Liver (tissue), 9 donors: ENCODE data around the gene CUX1. TPM values are rescaled to one million over a fixed set of nuclear protein-coding genes. Genes with fewer than 3 reads are reported as not detected.

Experiments used
- DNase-seq: peaks from one replicate; pipeline ENCODE4 v3.0.0-alpha.2; 2017; ENCODE audit warnings: low spot score
- H3K27ac ChIP-seq, 2 donors: one replicate each; pipeline ENCODE4 v1.7.0; 2013; ENCODE audit warnings: inconsistent platforms in 2 of 2, low read length in 2 of 2, control low read depth in 1 of 2, low read depth in 1 of 2, mild to moderate bottlenecking in 1 of 2
- H3K27me3 ChIP-seq, 4 donors: one replicate each; pipeline versions ENCODE4 v1.6.1 to v1.7.0; 2013; ENCODE audit warnings: low read length in 3 of 4, inconsistent platforms in 1 of 4, mild to moderate bottlenecking in 1 of 4, moderate library complexity in 1 of 4; ENCODE audit not compliant: control insufficient read depth in 4 of 4, insufficient read depth in 4 of 4
- H3K36me3 ChIP-seq, 4 donors: one replicate each; pipeline versions ENCODE4 v1.6.1 to v1.7.0; 2013; ENCODE audit warnings: low read length in 3 of 4, mild to moderate bottlenecking in 3 of 4, low read depth in 1 of 4, moderate library complexity in 1 of 4; ENCODE audit not compliant: control insufficient read depth in 4 of 4, insufficient read depth in 3 of 4
- H3K4me1 ChIP-seq, 4 donors: one replicate each; pipeline versions ENCODE4 v1.6.1 to v1.7.0; 2013; ENCODE audit warnings: low read length in 3 of 4, mild to moderate bottlenecking in 3 of 4, moderate library complexity in 1 of 4; ENCODE audit not compliant: control insufficient read depth in 4 of 4, insufficient read depth in 4 of 4
- H3K4me3 ChIP-seq, 3 donors: one replicate each; pipeline versions ENCODE4 v1.6.1 to v1.7.0; 2013; ENCODE audit warnings: low read length in 3 of 3, control low read depth in 1 of 3, low read depth in 1 of 3, mild to moderate bottlenecking in 1 of 3
- H3K9ac ChIP-seq, 2 donors: one replicate each; pipeline ENCODE4 v1.7.0; 2013; ENCODE audit warnings: low read length in 2 of 2, mild to moderate bottlenecking in 2 of 2, moderate library complexity in 2 of 2, control low read depth in 1 of 2, low read depth in 1 of 2
- H3K9me3 ChIP-seq, 4 donors: one replicate each; pipeline versions ENCODE4 v1.6.1 to v1.7.0; 2013; ENCODE audit warnings: low read length in 3 of 4; ENCODE audit not compliant: control insufficient read depth in 4 of 4
- EGR1 ChIP-seq, 2 donors: IDR thresholded peaks; 2 replicates each; pipeline ENCODE4 v1.6.1; 2016 to 2018; ENCODE audit warnings: antibody characterized with exemption in 2 of 2, low read depth in 2 of 2
- FOXA1 ChIP-seq: IDR thresholded peaks from 2 replicates; pipeline ENCODE4 v1.6.1; 2016; ENCODE audit warnings: antibody characterized with exemption
- FOXA2 ChIP-seq: IDR thresholded peaks from 2 replicates; pipeline ENCODE4 v1.6.1; 2016; ENCODE audit warnings: antibody characterized with exemption
- GABPA ChIP-seq, 2 donors: IDR thresholded peaks in 1 of 2; conservative IDR thresholded peaks in 1 of 2; 2 replicates each; pipeline ENCODE4 v1.6.1; 2016; ENCODE audit warnings: antibody characterized with exemption in 2 of 2, mild to moderate bottlenecking in 1 of 2, moderate library complexity in 1 of 2
- HNF4A ChIP-seq, 2 donors: conservative IDR thresholded peaks; 2 replicates each; pipeline ENCODE4 v1.6.1; 2016; ENCODE audit warnings: antibody characterized with exemption in 2 of 2, mild to moderate bottlenecking in 2 of 2
- JUND ChIP-seq, 2 donors: IDR thresholded peaks; 2 replicates each; pipeline ENCODE4 v1.6.1; 2016; ENCODE audit warnings: antibody characterized with exemption in 2 of 2
- RAD21 ChIP-seq, 2 donors: IDR thresholded peaks; 2 replicates each; pipeline ENCODE4 v1.6.1; 2016; ENCODE audit warnings: antibody characterized with exemption in 2 of 2, mild to moderate bottlenecking in 2 of 2
- RXRA ChIP-seq, 2 donors: IDR thresholded peaks; 2 replicates each; pipeline ENCODE4 v1.6.1; 2017 to 2018; ENCODE audit warnings: antibody characterized with exemption in 2 of 2, mild to moderate bottlenecking in 1 of 2
- SP1 ChIP-seq: IDR thresholded peaks from 2 replicates; pipeline ENCODE4 v1.6.1; 2018; ENCODE audit warnings: antibody characterized with exemption, mild to moderate bottlenecking
- TAF1 ChIP-seq: conservative IDR thresholded peaks from 2 replicates; pipeline ENCODE4 v1.6.1; 2016; ENCODE audit warnings: antibody characterized with exemption, mild to moderate bottlenecking
- YY1 ChIP-seq: IDR thresholded peaks from 2 replicates; pipeline ENCODE4 v1.6.1; 2016; ENCODE audit warnings: antibody characterized with exemption, mild to moderate bottlenecking
- WGBS: extraction: QIAGEN DNeasy Blood & Tissue Kit; methylation state at CpG from one replicate; pipeline ENCODE4 v1.1.7; 2013; 5-methylcytosine and 5-hydroxymethylcytosine counted together
- polyA plus RNA-seq, 2 donors: library from polyadenylated mRNA; stranded (reverse) in 1 of 2; unstranded in 1 of 2; fragments of 200-250 nt in 1 of 2; fragments of >200 nt in 1 of 2; fragmentation: Nextera tagmentation in 1 of 2; extraction: Ambion mirVana in 1 of 2; gene quantifications; one replicate each; pipeline versions ENCODE4 v1.2.1 to v1.2.3, GENCODE V29; 2013 to 2015
- total RNA-seq, 2 donors: library from RNA; depleted of rRNA; stranded (reverse); fragments of >200 nt; gene quantifications; one replicate each; pipeline ENCODE4 v1.2.3, GENCODE V29; 2014
- TF ChIP-seq, protein P1 (sequence below): IDR thresholded peaks from 2 replicates; pipeline ENCODE4 v1.6.1; 2016; ENCODE audit warnings: antibody characterized with exemption
- TF ChIP-seq, protein P2 (sequence below): IDR thresholded peaks from 2 replicates; pipeline ENCODE4 v1.6.1; 2016; ENCODE audit warnings: antibody characterized with exemption
- TF ChIP-seq, protein P3 (sequence below): IDR thresholded peaks from 2 replicates; pipeline ENCODE4 v1.6.1; 2016; ENCODE audit warnings: antibody characterized with exemption, mild to moderate bottlenecking
- TF ChIP-seq, protein P4 (sequence below): fragments of 150-350 bp; IDR thresholded peaks from 2 replicates; pipeline ENCODE4 v1.5.1; 2017; ENCODE audit warnings: improper control_type of control experiment, low read depth, low read length; ENCODE audit not compliant: missing input control
- TF ChIP-seq, protein P5 (sequence below): IDR thresholded peaks from 2 replicates; pipeline ENCODE4 v1.6.1; 2016; ENCODE audit warnings: antibody characterized with exemption
- donor health status: healthy.
- donor health status: healthy.
- donor health status: healthy.
- donor health status: healthy.
- donor health status: healthy.

The CUX1 gene
- total and polyA plus RNA-seq, 4 donors: 18.6 to 40.6 (median 21.4) TPM

DNA sequence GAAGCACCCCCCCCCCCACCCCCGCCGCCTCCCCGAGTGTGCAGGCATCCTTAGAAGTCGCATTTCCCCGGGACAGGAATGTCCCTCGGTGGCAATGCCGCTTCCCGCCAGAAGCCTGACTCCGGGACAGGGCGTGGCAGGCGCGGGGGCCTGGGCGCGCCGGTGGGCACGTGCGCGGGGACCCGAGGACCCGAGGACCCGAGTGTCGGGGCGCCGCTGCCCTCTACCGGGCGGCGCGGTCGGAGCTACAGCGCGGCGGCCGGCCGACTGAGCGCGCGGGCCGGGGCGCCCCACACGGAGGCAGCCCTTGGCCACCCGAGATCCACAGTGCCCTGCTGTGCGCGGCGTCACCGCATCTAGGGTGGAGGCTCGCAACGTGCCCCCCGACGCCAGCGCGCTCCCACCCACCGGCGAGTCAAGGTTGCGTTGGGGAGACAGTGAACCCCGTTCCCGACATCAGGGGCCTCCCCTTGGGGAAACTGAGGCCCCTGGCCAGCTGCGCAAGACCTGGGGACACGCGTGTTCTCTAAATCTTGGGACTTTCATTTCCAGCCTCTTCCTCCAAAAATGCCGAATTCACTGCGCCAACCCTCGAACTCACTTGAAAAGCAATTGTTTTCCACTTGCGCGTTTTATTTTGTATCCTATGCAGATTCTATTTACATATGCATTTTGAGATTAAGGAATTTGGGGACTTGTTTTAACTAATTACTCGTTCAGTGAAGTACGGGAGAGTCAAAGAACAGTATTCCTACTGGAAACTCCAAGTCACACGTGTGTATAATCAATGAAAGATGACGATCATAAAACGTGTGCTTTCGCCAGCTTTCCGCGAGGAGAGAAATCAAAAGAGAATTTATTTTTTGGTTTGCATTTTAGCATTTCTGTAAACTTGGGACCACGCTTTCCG, 3.1 kb upstream of the CUX1 start:
- peaks cover 9 to 30% (median 22%) of the 10 kb centered on the region in 4 donors for H3K4me1 ChIP-seq
- peak overlapping the region; percentile 63 to 85 for H3K27ac ChIP-seq
- no peaks in the 10 kb centered on the region for H3K27me3 ChIP-seq
- TF ChIP-seq, protein P1, sequence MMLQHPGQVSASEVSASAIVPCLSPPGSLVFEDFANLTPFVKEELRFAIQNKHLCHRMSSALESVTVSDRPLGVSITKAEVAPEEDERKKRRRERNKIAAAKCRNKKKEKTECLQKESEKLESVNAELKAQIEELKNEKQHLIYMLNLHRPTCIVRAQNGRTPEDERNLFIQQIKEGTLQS: no peak
- no peak for TF ChIP-seq YY1
- no peak for TF ChIP-seq GABPA (IDR thresholded peaks at IDR 0.05 in 1 of 2, conservative IDR thresholded peaks at IDR 0.05 in 1 of 2)
- TF ChIP-seq SP1: no peak
- TF ChIP-seq, protein P2, sequence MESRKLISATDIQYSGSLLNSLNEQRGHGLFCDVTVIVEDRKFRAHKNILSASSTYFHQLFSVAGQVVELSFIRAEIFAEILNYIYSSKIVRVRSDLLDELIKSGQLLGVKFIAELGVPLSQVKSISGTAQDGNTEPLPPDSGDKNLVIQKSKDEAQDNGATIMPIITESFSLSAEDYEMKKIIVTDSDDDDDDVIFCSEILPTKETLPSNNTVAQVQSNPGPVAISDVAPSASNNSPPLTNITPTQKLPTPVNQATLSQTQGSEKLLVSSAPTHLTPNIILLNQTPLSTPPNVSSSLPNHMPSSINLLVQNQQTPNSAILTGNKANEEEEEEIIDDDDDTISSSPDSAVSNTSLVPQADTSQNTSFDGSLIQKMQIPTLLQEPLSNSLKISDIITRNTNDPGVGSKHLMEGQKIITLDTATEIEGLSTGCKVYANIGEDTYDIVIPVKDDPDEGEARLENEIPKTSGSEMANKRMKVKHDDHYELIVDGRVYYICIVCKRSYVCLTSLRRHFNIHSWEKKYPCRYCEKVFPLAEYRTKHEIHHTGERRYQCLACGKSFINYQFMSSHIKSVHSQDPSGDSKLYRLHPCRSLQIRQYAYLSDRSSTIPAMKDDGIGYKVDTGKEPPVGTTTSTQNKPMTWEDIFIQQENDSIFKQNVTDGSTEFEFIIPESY: no peak
- no peak for TF ChIP-seq RXRA (IDR thresholded peaks at IDR 0.05)
- TF ChIP-seq, protein P3, sequence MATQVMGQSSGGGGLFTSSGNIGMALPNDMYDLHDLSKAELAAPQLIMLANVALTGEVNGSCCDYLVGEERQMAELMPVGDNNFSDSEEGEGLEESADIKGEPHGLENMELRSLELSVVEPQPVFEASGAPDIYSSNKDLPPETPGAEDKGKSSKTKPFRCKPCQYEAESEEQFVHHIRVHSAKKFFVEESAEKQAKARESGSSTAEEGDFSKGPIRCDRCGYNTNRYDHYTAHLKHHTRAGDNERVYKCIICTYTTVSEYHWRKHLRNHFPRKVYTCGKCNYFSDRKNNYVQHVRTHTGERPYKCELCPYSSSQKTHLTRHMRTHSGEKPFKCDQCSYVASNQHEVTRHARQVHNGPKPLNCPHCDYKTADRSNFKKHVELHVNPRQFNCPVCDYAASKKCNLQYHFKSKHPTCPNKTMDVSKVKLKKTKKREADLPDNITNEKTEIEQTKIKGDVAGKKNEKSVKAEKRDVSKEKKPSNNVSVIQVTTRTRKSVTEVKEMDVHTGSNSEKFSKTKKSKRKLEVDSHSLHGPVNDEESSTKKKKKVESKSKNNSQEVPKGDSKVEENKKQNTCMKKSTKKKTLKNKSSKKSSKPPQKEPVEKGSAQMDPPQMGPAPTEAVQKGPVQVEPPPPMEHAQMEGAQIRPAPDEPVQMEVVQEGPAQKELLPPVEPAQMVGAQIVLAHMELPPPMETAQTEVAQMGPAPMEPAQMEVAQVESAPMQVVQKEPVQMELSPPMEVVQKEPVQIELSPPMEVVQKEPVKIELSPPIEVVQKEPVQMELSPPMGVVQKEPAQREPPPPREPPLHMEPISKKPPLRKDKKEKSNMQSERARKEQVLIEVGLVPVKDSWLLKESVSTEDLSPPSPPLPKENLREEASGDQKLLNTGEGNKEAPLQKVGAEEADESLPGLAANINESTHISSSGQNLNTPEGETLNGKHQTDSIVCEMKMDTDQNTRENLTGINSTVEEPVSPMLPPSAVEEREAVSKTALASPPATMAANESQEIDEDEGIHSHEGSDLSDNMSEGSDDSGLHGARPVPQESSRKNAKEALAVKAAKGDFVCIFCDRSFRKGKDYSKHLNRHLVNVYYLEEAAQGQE: no peak
- TF ChIP-seq, protein P4, sequence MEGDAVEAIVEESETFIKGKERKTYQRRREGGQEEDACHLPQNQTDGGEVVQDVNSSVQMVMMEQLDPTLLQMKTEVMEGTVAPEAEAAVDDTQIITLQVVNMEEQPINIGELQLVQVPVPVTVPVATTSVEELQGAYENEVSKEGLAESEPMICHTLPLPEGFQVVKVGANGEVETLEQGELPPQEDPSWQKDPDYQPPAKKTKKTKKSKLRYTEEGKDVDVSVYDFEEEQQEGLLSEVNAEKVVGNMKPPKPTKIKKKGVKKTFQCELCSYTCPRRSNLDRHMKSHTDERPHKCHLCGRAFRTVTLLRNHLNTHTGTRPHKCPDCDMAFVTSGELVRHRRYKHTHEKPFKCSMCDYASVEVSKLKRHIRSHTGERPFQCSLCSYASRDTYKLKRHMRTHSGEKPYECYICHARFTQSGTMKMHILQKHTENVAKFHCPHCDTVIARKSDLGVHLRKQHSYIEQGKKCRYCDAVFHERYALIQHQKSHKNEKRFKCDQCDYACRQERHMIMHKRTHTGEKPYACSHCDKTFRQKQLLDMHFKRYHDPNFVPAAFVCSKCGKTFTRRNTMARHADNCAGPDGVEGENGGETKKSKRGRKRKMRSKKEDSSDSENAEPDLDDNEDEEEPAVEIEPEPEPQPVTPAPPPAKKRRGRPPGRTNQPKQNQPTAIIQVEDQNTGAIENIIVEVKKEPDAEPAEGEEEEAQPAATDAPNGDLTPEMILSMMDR: peak; percentile 49
- TF ChIP-seq TAF1: no peak
- TF ChIP-seq RAD21 (IDR thresholded peaks at IDR 0.05): peak; percentile 6 to 23
- TF ChIP-seq FOXA1: no peak
- TF ChIP-seq, protein P5, sequence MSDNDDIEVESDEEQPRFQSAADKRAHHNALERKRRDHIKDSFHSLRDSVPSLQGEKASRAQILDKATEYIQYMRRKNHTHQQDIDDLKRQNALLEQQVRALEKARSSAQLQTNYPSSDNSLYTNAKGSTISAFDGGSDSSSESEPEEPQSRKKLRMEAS: no peak
- TF ChIP-seq JUND (IDR thresholded peaks at IDR 0.05): no peak
- no peak for TF ChIP-seq HNF4A (conservative IDR thresholded peaks at IDR 0.05)
- no peak for TF ChIP-seq EGR1 (IDR thresholded peaks at IDR 0.05; ENCODE audit: low read depth in 2 of 2)
- no peak for TF ChIP-seq FOXA2
- H3K9ac ChIP-seq: peak overlapping the region; percentile 32 to 50
- under 1% methylated on average over 74 of the region's 74 CpGs for WGBS
- H3K36me3 ChIP-seq: no peaks in the 10 kb centered on the region
- peak; percentile 55 for DNase-seq
- H3K4me3 ChIP-seq: peak overlapping the region; percentile 70 to 99 (median 86)
- H3K9me3 ChIP-seq: no peaks in the 10 kb centered on the region
